Globus pallidus (tissue), 1 donor: ENCODE results near the gene HABP2.

ENCODE experiments used
- DNase-seq: peaks from one replicate; pipeline ENCODE4 v3.0.0-alpha.2; 2015; ENCODE audit warnings: low spot score

HABP2 gene

GRCh38 chr10:113527211-113527906 is 25.5 kb upstream of the HABP2 start:
- no peak for DNase-seq

DNA sequence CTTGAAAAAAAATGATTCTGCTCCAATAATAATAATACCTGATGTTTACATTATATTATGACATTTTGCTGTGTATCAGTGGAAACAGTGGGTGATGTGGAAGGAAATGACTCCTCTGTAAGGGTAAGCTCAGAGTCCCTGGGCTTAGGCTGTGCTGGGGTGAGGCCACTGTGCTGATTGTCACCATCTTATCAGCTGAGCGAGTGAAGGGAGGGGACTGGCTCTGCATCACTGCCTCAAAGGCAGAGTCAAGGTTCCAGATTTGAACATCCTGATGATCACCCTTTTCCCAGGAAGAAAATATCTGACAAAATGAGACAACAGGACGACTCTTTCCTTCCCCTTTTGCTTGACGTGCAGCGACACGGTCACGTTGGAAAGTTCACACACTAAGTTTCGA is 24.0 kb upstream of the HABP2 start:
- DNase-seq: no peak

DNA sequence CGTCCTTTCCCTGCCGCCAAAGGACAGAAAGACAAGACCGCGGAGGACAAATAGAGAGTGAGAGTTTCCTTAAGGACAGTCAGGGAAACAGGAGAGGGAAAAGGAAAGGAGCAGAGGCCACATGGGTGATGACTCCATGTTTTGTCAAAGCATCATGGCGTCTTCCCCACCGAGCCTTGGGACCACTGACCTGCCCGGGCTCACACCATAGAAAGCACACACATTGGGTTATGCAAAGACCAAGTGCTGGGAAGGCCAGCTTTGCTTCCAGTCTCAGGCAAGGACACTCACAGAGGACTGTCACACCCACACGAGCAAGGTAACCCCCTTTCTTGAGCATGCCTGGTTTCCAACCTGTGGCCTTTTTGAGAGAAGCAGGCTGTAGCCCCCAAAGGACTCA is 23.3 kb upstream of the HABP2 start:
- DNase-seq: no peak

DNA sequence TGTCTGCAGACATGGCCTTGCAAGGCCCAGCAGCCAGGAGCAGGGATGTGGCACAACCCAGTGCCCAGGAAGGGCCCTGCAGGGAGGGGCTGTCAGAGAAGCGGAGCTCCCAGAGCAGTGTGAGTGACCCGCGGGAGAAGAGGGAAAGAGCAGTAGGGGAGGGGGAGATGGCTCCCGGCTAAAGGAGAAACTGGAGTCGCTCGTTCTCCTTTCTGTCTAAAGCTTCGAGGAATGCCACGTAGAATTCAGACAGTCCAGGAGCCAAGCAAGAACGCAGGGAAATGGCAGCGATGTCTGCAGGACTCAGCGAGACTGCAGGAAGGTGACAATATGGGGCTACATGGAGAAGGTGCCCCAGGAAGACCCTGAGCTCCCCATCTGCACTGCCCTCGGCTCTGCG is 22.4 kb upstream of the HABP2 start:
- DNase-seq: no peak

- no peak for DNase-seq
These were observed 20.1 kb upstream of the HABP2 start for GRCh38 chr10:113532724-113533123.

- DNase-seq: no peak
These were observed 19.1 kb upstream of the HABP2 start for GRCh38 chr10:113533801-113534200.

DNA sequence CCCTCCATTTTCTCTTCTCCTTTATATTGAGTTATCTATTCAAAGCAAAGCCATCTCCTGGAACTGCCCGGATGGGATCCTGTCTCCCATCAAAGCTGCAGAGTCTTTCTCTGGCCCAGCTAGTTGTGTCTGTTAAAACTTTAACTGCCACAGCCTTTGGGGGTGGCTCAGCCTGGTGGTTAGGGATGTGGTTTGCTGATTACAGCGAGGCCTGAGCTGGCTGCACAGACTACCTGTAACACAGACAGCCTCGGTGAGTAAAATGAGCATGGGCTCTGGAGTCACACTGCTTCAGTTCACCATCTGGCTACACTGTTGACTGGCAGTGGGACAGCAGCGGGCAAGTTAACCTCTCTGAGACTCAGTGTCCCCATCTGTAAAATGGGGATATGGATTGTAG is 18.4 kb upstream of the HABP2 start:
- no peak for DNase-seq

DNA sequence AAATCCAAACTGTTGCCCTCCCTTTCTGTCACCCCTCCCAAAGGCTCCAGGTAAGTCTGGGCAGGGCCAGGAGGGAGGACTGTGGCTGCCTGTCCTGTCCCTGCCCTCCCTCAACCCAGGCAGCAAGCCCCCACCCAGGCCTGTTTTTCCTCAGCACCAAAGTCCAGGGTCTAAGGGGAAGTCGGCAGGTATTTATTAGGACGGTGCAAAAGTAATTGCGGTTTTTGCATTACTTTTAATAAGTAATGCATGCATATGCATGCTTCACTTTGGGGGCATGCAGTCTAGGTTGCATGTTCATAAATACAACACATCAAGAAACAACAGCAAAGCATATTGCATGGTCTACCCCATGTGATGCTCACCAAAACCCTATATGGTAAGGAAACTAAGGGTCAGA is 15.2 kb upstream of the HABP2 start:
- DNase-seq: no peak

DNA sequence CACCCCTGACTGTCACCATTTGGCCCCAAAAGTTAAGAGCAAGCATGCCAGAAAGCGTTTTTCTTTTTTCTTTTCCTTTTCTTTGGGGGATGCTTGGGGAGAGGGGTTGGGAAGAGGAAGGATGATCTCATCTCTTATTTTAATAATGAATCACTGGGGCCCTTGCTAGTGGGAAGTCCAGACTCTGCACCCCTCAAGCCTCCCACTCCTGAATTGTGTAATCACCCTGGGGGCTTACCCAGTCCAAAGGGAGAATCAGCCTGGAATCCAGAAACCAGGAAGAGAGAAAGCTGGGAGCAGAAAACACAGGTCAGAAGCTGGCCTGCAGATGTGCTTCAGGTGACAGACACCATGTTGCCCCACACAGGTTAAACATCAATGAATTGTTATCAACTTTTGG is 14.7 kb upstream of the HABP2 start:
- DNase-seq: no peak

DNA sequence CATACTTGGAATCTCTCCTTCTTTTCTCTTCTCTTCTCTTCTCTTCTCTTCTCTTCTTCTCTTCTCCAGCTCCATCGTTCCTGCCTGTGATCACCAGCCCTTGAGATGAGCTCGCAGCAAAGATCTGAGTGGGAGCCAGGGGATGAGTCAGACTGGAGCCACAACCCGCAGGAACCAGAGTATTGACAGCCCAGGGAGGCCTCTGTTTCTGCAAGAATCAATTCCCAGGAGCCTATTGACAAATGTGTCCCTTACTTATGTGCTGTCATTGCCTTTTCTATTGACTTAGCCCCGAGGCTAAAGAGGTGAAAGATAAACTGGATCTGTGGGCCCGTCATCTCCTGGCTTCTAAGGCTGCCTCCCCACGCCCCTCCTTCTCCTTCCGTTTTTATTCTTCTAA is 13.1 kb upstream of the HABP2 start:
- no peak for DNase-seq

DNA sequence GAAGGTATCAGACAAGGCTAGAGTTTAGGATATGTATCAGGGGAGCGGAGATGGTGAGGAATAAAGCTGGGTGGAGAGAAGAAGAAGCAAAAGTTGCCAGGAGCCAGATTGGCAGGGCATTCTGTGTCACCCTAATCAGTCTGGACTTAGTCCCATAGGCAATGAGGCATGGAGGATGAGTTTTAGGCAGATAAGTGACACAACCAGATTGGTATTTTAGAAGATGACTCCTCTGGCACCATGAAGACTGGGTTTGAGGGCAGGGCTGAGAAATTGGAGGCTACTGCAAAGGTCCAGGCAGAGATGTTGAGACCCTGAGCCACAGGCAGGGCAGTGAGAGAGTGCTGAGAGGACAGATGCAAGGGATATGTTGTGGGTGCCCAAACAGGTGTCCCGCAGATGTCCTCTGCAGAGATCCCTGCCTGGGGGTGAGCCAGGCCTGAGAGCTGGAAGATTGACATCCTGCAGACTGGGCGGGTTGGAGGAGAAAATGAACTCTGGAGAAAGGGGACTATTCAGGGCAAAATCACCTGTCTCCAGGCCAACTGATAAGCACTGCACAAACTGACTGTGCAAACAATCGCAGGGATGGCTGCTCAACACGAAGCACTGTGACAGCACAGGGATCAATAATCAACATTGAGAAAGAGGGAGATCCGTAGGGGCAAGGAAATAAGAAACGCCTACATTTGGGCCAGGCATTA is 11.9 kb upstream of the HABP2 start:
- no peak for DNase-seq

DNA sequence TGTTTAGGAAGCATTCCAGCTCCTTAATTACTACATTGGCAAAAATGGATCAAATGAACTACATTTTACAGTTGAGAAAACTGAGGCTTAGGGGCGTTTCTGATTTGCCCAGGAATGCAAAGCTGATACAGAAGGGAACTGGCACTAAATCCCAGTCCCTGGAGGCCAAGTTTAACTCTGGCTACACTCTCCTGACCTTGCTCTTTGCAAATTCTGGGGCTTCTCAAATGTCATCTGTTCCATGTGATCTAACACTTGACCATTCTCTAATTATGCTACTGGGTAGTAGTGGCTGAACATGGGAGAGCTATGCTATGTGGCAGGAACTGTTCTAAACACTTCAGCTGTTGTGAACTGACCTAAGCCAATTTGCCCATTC is 11.3 kb upstream of the HABP2 start:
- no peak for DNase-seq

DNA sequence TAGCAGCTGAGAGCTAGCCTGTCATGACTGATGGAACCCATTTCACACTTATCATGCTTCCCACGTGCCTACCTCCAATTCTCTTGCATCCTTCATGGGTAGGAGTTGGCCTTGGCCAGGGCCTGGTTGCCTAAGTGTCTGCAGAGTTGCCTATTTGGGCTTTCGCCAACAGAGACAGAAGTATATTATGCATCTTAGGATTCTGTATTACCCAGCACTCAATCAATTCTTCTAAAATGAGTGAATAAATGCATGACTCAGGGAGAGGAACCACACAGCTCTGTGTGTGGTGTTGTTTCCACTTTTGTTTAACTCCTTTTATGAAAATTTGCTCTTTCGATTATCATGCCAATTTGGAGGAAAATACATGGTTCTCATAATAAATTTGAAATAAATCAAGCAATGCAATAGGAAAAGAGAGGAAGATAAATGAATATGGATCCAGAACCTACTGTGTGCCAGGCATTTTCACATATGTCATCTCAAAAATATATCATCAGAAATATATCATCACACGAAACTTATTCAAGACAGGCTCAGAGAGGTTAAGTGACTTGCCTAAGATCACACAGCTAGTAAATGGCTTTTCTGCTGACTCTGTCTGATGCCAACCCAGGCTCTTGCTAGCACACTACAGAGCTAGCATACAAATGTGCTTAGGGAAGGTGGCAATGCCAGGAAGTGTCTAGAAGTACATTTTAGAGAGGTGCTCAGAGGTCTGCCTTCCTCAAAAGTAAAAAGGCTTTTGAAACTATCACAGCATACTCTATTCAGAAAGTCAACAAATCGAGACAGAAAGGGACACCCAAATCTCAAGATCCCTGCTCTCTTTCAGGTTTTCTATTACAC is 9.5 kb upstream of the HABP2 start:
- DNase-seq: no peak

DNA sequence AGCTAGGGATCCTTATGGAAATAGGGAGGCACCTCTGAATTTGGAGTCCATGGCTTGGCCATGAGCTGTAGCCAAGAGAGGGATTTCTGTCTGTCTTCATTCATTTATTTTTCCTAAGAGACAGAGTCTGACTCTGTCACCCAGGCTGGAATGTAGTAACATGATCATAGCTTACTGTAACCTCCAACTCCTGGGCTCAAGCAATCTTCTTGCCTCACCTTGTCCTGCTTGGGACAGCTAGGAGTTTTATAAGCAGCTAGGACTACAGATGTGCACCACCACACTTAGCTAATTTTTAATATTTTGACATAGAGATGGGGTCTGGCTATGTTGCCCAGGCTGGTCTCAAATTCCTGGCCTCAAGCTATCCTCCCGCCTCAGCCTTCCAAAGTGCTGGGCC is 8.5 kb upstream of the HABP2 start:
- DNase-seq: no peak

GRCh38 chr10:113547426-113547825 is 5.4 kb upstream of the HABP2 start:
- no peak for DNase-seq

DNA sequence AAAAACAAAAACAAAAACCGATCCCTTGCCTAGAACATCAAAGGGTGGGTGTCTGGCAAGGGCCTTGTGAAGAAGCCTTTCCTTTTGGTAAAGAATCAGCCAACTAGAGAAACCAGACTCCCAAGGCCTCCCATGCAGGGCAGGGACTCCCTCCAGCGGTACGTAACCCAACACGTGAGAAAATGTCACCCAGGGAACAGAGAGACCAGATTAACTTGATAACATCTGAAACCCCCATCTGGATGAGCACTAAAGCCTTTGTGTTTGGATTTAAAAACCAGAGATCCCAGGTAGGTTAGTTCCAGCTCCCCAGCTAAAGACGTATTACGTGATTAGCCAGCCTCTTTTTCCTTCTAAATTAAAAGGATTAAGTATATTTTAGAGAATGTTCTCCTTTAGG is 3.0 kb upstream of the HABP2 start:
- no peak for DNase-seq

DNA sequence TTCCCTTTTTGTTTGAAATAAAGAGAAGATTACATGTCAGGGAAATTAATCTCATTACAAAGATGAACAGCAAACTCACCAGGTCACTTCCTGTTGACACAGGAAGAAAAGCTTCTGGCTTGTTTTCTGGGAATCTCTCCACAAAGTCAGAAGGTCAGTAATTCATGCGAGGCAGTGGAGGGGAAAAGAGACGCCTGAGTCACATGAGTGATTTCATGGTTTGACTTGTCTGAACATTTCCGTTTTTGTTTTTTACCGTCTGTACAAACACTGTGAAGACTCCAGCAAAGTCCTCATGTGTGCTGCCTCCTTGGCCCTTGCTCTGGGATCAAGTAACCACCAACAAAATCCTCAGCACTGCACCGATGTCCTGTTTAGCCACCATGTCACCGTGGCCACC is 2.5 kb upstream of the HABP2 start:
- DNase-seq: no peak

DNA sequence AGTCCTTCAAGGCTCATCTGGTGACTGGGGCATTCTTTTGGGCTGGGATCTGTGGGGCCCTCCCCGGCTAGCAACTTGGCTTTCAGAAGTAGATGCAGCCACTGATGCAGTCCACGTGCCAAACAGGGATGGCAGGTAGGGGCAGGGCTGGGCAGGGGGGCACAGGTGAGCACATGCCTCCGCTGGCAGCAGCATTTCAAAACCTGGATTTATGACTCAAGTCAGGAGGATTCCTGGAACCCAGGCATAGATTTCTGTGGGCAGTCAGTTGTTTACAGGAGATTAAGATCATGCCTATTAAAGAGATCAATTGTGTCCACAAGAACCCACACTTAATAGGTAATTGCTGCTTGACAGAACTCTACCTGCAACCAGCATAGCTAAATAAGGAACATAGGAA is 839 bp upstream of the HABP2 start:
- no peak for DNase-seq

DNA sequence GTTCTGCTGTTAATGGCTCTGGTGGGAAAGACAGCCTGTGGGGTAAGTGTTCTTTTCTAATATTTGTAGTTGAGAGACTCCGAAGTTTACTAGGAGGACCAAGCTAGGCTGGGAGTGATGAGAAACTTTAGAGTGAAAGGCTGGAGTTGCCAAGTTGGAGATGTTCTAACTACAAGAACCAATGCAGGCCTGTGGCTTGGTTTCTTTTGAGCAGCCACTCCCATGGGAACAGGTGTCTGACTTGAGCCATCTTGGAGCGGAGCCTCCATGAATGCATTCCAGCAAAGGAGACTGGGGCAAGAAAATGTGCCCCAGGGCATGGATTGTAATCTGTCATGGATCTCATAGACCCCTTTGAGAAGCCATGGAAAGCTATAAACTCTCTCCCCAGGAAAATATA is 296 bp downstream of the HABP2 start:
- no peak for DNase-seq

DNA sequence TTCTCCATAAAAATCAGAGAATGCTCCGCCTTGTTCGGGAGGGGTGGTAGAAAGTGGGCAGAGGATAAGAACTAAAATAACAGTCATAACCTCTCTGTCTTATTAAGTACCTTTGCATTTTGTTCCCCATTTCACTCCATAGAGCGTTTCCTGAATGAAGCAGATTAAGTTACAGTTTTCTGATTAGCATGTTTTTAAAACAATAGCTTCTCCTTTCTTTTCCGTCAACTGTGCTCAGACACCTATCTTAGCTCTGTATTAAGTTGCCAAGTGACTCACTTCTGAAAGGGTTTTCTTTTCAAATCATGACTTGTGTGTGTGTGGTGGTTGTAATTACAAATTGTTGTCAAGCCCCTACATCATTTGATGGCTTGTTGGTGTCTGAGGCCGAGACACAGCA is 1.4 kb downstream of the HABP2 start:
- DNase-seq: no peak

DNA sequence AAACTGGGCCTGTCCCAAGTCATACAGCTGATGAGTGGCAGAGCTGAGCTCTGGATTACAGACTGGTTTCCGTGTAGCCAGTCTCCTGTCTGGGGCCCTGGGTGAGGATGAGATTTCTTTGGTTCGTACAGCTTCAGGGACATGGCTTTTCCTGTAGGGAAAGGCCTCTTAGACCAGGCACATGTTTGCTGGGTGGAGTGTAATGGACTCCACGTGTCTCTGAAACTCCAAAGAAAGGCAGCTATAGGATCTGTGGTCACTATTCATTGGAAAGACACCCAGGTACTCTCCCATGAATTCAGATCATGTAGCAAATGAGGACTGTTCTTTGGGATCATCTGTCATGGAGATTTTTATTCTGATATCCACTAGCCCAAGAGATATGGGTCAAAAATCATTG is 2.4 kb downstream of the HABP2 start:
- no peak for DNase-seq

DNA sequence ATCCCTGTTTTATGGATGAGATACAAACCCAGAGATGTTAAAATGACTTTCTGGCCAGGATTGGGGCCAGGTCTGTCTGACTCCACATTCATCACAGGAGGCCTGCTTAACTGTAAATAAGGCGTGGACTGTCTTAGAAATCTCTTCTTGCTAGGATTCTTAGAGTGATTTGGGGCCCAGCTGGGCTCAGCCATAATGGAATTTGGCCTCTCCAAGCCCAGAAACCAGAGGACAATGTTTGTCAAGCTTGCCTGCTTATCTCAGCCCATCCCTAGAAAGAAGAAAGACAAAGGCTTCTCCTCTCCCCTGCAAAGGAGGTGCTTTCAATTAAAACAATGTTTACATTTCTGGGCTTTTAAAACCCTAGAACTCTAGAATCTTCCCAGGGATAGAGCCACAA is 2.9 kb downstream of the HABP2 start:
- no peak for DNase-seq

- DNase-seq: no peak
These were observed 4.6 kb downstream of the HABP2 start for GRCh38 chr10:113557424-113557862.
